Measurements from ENCODE around the gene STYX. TPM values are rescaled to one million over a fixed set of nuclear protein-coding genes. Genes with fewer than 3 reads are reported as not detected.

The STYX gene
- 19.4 and 22.6 TPM in 2 replicates for total RNA-seq

GRCh38 chr14:52729925-52730708, at the start of gene STYX:
TSS of gene STYX (plus strand) at chr14:52730166. CDS start at chr14:52730475, 309 bp downstream.

GRCh38 chr14:52695481-52696091, 34.4 kb upstream of the STYX start, which contains the start of gene ERO1A:
TSS of gene ERO1A (minus strand) at chr14:52695558. CDS start at chr14:52695481, 77 bp downstream.

GRCh38 chr14:52706724-52707706, 23.0 kb upstream of the STYX start, which contains the start of gene PSMC6:
TSS of gene PSMC6 (plus strand) at chr14:52707200. CDS start at chr14:52707220, 20 bp downstream.

GRCh38 chr14:52791223-52792096, 61.5 kb downstream of the STYX start, which contains the start of gene GNPNAT1:
TSS of gene GNPNAT1 (minus strand) at chr14:52791607. CDS start at chr14:52784650, 6,957 bp downstream.

Other genes with a start within 250 kb of the STYX start
- 2.1 and 4.5 TPM in 2 replicates for gene TXNDC16, start 177.7 kb upstream of the STYX start, total RNA-seq
- 0.56 and 0.58 TPM in 2 replicates for gene GPR137C, start 177.3 kb upstream of the STYX start, total RNA-seq
- 79.6 and 215 TPM in 2 replicates for gene ERO1A, start 34.6 kb upstream of the STYX start, total RNA-seq
- gene PSMC6, start 23.0 kb upstream of the STYX start, total RNA-seq: 127 and 128 TPM in 2 replicates
- 24.0 and 62.9 TPM in 2 replicates for gene GNPNAT1, start 61.4 kb downstream of the STYX start, total RNA-seq
- gene FERMT2, start 220.9 kb downstream of the STYX start, total RNA-seq: 132 and 143 TPM in 2 replicates